Stimulated activated memory B cell treated with anti-CD40 and anti-IgM and Interleukin-4, amounts not matched to agents 10 μg/mL and 1 μg/mL and 100 μg/mL, for 72 hours (primary cell): Measurements from ENCODE around the gene ADPRM.

Source experiments
- ATAC-seq: fragments of 150-1000 bp; cut with Tn5 transposase; 2 replicates; pipeline ENCODE4 v1.10.0; 2021
- H3K27ac Mint-ChIP-seq: one replicate; pipeline ENCODE4 v1.8.0; 2022; ENCODE audit warnings: mild to moderate bottlenecking, mixed read lengths
- H3K27me3 Mint-ChIP-seq: one replicate; pipeline ENCODE4 v1.8.0; 2022; ENCODE audit warnings: mixed read lengths
- H3K36me3 Mint-ChIP-seq: one replicate; pipeline ENCODE4 v1.8.0; 2022; ENCODE audit warnings: mixed read lengths
- H3K4me1 Mint-ChIP-seq: one replicate; pipeline ENCODE4 v1.8.0; 2022; ENCODE audit warnings: mixed read lengths
- H3K4me3 Mint-ChIP-seq: one replicate; pipeline ENCODE4 v1.8.0; 2022; ENCODE audit warnings: mild to moderate bottlenecking, moderate library complexity, mixed read lengths
- H3K9me3 Mint-ChIP-seq: one replicate; pipeline ENCODE4 v1.8.0; 2022; ENCODE audit warnings: mixed read lengths

The ADPRM gene

DNA sequence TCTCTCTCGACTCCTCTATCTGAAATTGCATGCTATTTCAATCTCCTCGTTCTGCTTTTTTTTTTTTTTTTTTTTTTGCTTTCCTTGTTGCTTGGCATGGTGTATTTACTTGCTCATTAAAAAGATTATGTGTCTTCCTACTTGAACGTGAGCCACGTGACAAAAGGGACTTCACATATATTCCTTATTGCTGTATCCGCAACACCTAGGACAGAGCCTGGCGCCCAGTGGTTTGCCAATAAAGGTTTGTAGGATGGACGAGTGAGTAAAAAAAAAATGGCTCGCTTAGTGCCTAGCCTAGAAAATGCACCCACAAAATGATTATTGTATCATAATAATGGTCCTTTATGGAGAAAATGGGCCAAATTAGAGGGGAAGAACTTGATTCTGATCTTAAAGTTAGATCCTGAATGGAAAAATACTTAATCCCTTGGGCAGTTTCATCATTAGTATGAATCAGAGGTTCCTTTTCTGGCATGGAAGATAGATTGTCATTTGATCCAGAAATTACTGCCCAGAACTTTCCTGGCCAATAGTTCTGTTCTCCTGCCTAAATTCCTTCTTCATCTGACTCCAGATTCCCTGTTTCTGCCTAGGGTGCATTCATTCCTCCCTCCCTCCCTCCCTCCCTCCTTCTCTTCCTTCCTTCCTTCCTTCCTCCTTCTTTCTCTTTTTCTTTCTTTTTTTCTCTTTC, 46.1 kb downstream of the ADPRM start:
- ATAC-seq = no peak
- no peaks in the 10 kb centered on the region for H3K9me3 Mint-ChIP-seq
- H3K27me3 Mint-ChIP-seq = peaks cover 47% of the 10 kb centered on the region
- no peaks in the 10 kb centered on the region for H3K36me3 Mint-ChIP-seq
- no peaks in the 10 kb centered on the region for H3K4me1 Mint-ChIP-seq
- no peak overlapping the region for H3K4me3 Mint-ChIP-seq
- no peak overlapping the region for H3K27ac Mint-ChIP-seq

DNA sequence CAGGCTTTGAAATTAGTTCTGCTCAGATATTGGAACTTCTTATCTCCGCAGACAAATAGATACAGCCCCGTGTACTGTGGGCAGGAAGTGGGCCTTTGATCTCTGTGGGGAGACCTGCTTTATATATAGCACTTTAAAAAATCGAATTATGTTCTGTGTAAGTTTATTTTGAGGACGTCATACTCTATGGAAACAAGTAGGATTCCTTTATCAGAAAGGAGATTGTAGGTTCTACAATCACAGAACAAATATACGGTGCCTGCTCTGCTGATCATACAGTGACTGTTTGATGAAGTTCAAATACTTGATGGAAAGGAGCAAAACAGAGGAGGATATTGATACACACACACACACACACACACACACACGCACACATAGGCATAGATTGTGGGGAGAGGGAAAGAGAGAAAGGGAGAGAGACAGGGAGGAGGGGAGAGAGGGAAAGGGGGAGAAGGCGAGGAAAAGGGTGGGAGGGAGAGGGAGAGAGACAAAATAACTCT, 47.2 kb downstream of the ADPRM start:
- no peaks in the 10 kb centered on the region for H3K4me1 Mint-ChIP-seq
- no peak overlapping the region for H3K27ac Mint-ChIP-seq
- H3K9me3 Mint-ChIP-seq = no peaks in the 10 kb centered on the region
- ATAC-seq = no peak
- no peaks in the 10 kb centered on the region for H3K36me3 Mint-ChIP-seq
- H3K27me3 Mint-ChIP-seq = peaks cover 48% of the 10 kb centered on the region
- H3K4me3 Mint-ChIP-seq = no peak overlapping the region

DNA sequence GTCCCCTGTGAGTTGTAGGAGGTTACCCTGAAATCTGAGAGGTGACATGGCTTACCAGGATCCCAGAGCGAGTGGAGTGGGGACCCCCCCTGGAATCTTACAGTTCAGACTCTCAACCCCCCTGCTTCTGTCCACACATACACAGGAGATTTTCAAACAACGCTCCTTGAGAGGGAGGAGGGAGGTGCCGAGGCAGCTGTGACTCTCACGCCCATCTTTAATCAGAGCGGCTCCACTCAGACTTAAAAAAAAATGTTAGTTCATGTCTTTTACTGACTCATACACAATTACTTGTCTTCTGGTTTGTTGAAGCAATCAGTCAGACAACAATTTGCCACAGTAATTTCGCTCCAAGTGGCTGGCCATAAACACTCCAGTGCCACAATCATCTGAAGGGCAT, 47.8 kb downstream of the ADPRM start:
- Mint-ChIP-seq H3K27me3 (peaks cover 46% of the 10 kb centered on the region), H3K9me3 (no peaks in the 10 kb centered on the region), H3K27ac (no peak overlapping the region), H3K36me3 (no peaks in the 10 kb centered on the region), H3K4me1 (no peaks in the 10 kb centered on the region), H3K4me3 (no peak overlapping the region)
- no peak for ATAC-seq

DNA sequence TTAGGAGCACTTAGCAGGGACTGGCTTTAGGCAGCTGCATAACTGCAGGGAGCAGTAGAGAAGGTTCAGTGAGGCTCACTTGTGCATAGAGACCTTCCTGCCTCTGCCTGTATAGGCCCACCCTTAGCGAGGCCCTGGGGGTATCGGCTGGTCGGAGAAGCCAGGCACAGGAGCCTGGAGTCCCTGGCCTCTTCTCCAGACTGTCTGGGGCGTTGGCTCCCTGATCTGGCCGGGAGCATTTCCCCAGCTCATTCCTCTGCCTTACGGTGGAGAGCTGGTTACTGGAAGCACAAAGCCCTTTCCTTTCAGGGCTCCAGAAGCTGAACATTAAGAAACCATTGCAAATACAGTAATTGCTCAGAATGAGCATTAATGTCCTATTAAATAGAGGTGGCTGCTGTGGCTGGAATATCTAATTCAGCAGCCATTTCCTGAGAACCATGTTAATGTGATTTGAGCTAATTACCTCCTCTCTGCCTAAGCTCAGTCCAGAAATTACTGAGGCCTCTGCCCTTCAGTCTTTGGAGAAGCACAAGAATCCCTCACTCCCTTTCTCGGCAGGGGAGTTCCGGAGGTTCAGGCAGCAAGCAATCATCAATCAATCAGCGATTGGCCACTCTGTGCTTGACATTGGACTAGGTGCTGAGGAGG, 51.3 kb downstream of the ADPRM start:
- H3K27me3 Mint-ChIP-seq = peaks cover 35% of the 10 kb centered on the region
- no peaks in the 10 kb centered on the region for H3K9me3 Mint-ChIP-seq
- no peak overlapping the region for H3K4me3 Mint-ChIP-seq
- ATAC-seq = no peak
- H3K4me1 Mint-ChIP-seq = no peaks in the 10 kb centered on the region
- no peaks in the 10 kb centered on the region for H3K36me3 Mint-ChIP-seq
- H3K27ac Mint-ChIP-seq = no peak overlapping the region

DNA sequence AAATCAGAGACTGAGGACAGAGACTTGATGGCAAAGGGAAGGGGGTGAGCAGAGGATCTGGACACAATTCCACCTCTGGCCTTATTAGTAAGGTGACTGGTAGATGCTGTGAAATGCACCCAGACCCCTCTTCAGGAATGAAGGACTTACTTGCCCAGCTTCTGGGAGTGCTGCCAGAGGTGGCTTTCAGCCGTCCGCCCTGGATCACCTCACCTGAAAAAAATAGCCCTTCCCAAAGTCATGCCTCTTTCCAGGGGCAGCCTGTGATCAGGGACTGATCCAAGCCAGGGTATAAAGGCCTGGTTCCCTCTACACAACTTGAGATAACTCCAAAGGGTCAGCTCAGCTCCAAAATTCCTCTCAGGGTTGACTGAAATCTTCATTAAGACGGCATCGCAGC, 52.8 kb downstream of the ADPRM start:
- Mint-ChIP-seq H3K27ac (no peak overlapping the region), H3K4me1 (no peaks in the 10 kb centered on the region), H3K27me3 (peaks cover 21% of the 10 kb centered on the region), H3K36me3 (no peaks in the 10 kb centered on the region), H3K9me3 (no peaks in the 10 kb centered on the region), H3K4me3 (no peak overlapping the region)
- ATAC-seq = no peak

DNA sequence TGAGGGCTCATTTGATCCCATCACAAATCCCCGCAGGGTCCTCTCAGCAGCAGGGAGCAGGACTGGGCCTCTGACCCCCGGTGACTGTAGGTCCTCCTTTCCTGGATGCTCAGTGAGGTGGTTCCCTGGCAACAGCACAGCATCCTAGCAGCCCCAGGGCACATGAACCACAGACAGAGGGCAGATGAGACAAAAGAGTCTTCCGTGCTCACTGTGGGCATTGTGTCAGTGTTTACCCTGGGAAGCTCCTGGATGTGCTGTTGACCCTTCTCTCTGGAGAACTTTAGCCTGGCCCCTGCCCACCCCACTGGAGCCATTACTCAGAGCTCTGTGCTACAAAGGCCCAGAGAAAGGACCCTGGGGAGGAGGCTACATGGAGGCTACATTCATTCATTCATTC, 54.2 kb downstream of the ADPRM start:
- Mint-ChIP-seq H3K27ac (no peak overlapping the region), H3K4me1 (no peaks in the 10 kb centered on the region), H3K4me3 (no peak overlapping the region), H3K36me3 (no peaks in the 10 kb centered on the region), H3K9me3 (no peaks in the 10 kb centered on the region), H3K27me3 (peaks cover 21% of the 10 kb centered on the region)
- no peak for ATAC-seq

DNA sequence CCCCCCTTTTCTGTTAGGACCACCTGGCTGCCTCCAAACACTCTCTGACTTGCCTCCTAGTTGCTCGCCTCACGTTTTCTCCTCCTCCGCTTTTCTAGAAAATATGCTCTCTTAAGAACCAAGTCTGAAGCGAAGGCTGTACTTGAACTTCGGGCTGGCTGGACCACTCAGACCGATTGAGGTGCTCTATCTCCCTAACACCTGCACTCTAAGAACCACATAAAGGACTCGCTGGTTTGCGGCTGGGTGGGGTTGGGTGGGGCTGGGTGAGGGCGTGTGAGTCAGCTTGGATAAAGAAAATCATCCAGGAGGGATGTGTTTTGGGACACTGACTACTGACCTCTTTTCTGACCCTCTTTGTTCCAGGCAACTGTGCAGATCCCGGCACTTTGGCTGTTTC, 55.3 kb downstream of the ADPRM start:
- Mint-ChIP-seq H3K27ac (no peak overlapping the region), H3K4me3 (no peak overlapping the region), H3K4me1 (no peaks in the 10 kb centered on the region), H3K36me3 (no peaks in the 10 kb centered on the region), H3K27me3 (peaks cover 12% of the 10 kb centered on the region), H3K9me3 (no peaks in the 10 kb centered on the region)
- ATAC-seq = no peak

DNA sequence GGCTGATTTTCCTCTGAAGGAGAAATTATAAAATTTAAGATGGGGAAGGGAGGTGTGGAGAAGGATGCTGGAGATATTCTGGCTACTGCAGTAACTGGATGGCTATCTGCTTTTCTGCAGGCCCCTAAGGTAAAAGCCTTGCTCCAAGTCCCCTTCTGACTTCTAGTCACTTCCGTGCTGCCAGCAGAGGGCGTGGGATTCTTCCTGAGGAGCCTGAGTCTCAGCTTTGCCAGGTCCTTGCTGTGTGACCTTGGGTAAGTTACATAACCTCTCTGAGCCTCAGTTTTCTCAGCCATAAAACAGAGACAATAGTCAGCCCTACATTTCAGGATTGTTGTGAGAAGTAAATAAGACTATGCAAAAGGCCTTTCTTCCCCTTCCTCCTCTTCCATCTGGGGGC, 56.7 kb downstream of the ADPRM start:
- Mint-ChIP-seq H3K4me3 (no peak overlapping the region), H3K27me3 (peaks cover 7% of the 10 kb centered on the region), H3K4me1 (no peaks in the 10 kb centered on the region), H3K27ac (no peak overlapping the region), H3K9me3 (no peaks in the 10 kb centered on the region), H3K36me3 (no peaks in the 10 kb centered on the region)
- no peak for ATAC-seq

DNA sequence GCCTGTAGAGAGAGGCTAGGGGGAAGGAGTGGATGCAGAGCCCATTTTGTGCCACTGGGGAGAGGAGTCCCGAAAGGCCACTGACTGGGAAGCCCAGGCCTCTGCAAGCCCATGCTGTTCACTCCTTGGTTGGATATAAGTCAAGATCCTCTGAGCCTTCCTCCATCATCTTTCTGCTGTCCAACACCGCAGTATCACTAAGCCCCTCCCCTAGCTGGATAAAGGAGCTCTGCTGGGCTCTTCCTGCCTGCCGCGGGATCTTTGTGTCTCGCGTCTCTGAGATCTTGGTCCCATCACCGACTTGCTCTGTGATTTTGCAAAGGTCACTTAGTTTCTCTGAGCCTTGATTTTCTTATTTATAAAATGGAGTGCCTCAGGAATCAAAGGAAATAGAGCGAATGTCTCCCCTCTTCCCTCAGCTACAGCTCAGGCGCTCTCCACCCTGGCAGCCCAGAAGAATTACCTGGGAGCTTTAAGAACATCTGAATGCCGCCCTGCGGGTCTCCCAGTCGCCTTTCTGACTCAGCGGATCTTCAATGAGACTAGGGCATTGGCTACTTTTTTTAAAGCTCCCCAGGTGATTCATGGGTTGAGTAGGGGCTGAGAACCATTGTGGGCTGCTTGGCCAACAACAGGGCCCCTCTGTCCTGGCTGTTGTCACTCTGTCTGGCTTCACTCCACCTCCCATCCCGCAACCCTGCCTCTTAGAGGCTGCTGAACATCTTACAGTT, 57.6 kb downstream of the ADPRM start:
- Mint-ChIP-seq H3K9me3 (no peaks in the 10 kb centered on the region), H3K36me3 (no peaks in the 10 kb centered on the region), H3K4me3 (no peak overlapping the region), H3K4me1 (no peaks in the 10 kb centered on the region), H3K27ac (no peak overlapping the region), H3K27me3 (no peaks in the 10 kb centered on the region)
- ATAC-seq = no peak

DNA sequence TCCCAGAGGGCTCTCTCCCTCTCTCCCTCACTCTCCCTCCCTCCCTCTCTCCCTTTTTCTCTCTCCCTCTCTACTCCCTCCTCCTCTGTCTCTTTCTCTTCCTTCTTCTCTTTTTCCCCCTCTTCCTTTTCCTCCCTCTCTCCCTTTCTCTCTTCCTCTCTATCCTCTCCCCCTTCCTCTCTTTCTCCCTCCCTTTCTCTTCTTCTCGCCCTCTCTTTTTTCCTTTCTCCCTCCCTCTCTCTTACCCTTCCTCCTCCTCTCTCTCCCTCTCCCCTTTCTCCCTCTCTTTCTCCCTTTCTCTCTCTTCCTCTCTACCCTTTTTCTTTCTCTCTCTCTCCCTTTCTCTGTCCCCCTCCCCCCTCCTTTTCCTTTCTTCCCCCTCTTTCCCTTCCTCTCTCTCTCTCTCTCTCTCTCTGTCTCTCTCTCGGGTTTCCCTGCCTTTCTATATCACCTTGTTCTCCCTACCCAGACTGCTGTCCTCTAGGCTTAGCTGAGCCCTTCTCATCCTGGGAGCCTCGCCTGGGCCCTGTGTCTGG, 58.3 kb downstream of the ADPRM start:
- H3K27me3 Mint-ChIP-seq = no peaks in the 10 kb centered on the region
- no peak for ATAC-seq
- H3K36me3 Mint-ChIP-seq = no peaks in the 10 kb centered on the region
- no peaks in the 10 kb centered on the region for H3K4me1 Mint-ChIP-seq
- no peaks in the 10 kb centered on the region for H3K9me3 Mint-ChIP-seq
- H3K27ac Mint-ChIP-seq = no peak overlapping the region
- H3K4me3 Mint-ChIP-seq = no peak overlapping the region

DNA sequence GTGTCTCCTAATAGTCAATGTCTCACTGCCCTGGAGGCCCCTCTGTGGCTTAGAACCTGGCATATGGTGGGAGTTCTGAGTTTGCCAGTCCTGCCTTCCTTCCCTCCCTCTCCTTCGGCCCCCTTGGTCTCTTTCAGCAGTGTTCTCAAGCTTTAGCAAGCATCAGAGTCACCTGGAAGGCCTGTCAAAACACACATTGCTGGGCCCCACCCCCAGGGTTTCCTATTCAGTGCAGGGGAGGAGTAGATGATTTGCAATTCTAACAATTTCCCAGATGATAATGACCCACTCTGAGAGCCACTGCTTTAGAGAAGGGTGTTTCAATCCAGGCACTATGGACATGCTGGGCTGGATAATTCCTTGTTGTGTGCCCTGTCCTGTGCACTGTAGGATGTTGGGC, 58.8 kb downstream of the ADPRM start:
- Mint-ChIP-seq H3K27me3 (no peaks in the 10 kb centered on the region), H3K36me3 (no peaks in the 10 kb centered on the region), H3K4me1 (no peaks in the 10 kb centered on the region), H3K9me3 (no peaks in the 10 kb centered on the region), H3K27ac (no peak overlapping the region), H3K4me3 (no peak overlapping the region)
- ATAC-seq = no peak

DNA sequence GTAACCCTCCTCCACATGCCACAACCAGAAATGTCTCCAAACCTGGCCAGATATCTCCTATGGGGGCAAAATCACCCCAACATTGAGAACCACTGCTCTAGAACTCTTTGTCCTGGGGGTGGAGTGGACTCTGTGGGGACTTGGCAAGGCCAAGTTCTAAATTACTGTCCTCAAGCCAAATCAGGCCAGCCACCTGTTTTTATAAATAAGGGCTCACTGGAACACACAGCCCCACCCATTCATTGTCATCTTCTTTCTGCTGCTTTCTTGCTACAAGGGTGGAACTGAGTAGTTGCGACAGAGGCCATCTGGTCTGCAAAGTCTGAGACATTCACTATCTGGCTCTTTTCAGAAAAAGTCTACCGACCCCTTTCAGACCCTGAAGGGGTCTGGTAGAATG, 59.2 kb downstream of the ADPRM start:
- no peak overlapping the region for H3K4me3 Mint-ChIP-seq
- H3K9me3 Mint-ChIP-seq = no peaks in the 10 kb centered on the region
- no peak overlapping the region for H3K27ac Mint-ChIP-seq
- H3K4me1 Mint-ChIP-seq = no peaks in the 10 kb centered on the region
- no peaks in the 10 kb centered on the region for H3K27me3 Mint-ChIP-seq
- ATAC-seq = no peak
- H3K36me3 Mint-ChIP-seq = no peaks in the 10 kb centered on the region

DNA sequence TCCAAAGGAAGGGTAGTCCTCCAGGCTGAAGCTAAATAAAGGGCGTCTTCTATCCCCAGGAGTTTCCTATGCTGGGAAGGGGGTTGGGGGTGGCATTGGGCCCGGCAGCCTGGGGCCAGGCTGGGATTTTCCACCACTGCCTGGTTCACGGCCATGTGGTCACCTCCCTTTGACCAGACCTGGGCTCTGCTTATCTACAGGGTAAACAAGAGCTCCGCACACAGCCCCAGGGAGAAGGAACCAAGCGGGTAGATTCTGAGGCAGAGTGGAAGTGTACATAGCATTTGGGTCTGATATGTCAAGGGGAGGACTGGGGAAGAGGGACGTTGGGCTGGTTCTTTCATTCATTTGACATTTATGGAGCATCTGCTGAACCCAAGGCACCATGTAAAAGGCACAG, 59.7 kb downstream of the ADPRM start:
- H3K9me3 Mint-ChIP-seq = no peaks in the 10 kb centered on the region
- H3K36me3 Mint-ChIP-seq = no peaks in the 10 kb centered on the region
- no peaks in the 10 kb centered on the region for H3K4me1 Mint-ChIP-seq
- H3K27me3 Mint-ChIP-seq = no peaks in the 10 kb centered on the region
- no peak for ATAC-seq
- no peak overlapping the region for H3K27ac Mint-ChIP-seq
- no peak overlapping the region for H3K4me3 Mint-ChIP-seq

DNA sequence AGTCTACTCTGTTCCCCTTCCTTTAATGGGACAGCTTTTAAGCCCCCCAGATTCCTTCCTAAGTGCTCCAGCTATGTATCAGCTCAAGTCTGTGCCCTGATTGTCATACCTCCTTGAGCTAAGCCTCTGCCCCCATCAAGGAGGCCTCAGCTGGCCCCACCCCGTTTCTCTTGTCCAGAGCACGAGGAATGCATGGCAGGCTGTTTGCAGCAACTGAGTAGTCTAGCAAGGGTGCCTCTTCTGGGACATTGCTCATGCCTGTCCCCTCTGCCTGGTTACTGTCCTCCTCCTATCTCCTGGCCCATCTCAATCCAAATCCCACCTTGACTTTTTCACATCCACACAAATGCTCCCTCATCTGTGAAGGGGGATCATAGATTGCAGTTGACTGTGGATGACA, 60.3 kb downstream of the ADPRM start:
- Mint-ChIP-seq H3K4me1 (no peaks in the 10 kb centered on the region), H3K9me3 (no peaks in the 10 kb centered on the region), H3K36me3 (no peaks in the 10 kb centered on the region), H3K27me3 (no peaks in the 10 kb centered on the region), H3K4me3 (no peak overlapping the region), H3K27ac (no peak overlapping the region)
- no peak for ATAC-seq

DNA sequence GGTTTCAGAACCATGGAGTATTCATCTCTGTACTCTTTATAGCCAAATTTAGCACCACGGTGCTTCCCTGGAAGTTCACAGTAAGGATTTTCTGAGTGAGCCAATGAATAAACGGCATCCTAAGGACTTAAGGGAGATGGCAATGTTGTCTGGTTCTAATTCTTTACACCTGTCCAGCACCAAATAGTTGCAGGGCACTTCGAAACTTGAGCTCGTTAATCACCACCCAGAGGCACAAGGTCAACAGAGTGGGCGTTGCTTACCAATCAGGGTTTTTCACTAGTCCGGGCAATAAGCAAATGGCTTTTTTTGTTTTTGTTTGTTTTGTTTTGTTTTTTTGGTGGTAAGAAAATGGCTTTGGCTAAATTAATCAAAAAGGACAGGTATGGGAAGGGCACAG, 60.7 kb downstream of the ADPRM start:
- Mint-ChIP-seq H3K4me3 (no peak overlapping the region), H3K27me3 (no peaks in the 10 kb centered on the region), H3K27ac (no peak overlapping the region), H3K4me1 (no peaks in the 10 kb centered on the region), H3K9me3 (no peaks in the 10 kb centered on the region), H3K36me3 (no peaks in the 10 kb centered on the region)
- no peak for ATAC-seq
